Mucosa of descending colon (tissue), 3 donors: ENCODE results near the gene SYNGR3. TPM values are rescaled to one million over a fixed set of nuclear protein-coding genes. Genes with fewer than 3 reads are reported as not detected.
A peak's percentile ranks its signal among the peaks of the same experiment; 100 is the strongest.

ENCODE experiments used
- ATAC-seq: fragments of 200-7000 bp; cut with Tn5 transposase; one replicate; pipeline ENCODE4 v1.9.1; 2020; ENCODE audit warnings: mild to moderate bottlenecking, moderate library complexity
- DNase-seq, 3 donors: peaks; one replicate each; pipeline ENCODE4 v3.0.0-alpha.2; 2020
- H3K36me3 ChIP-seq: fragments of 200-600 bp; one replicate; pipeline ENCODE4 v1.8.0; 2021; ENCODE audit warnings: low read depth, mild to moderate bottlenecking
- H3K4me1 ChIP-seq: fragments of 200-600 bp; one replicate; pipeline ENCODE4 v1.8.0; 2021; ENCODE audit warnings: low read depth, mild to moderate bottlenecking
- H3K4me3 ChIP-seq: fragments of 200-600 bp; one replicate; pipeline ENCODE4 v1.8.0; 2021; ENCODE audit warnings: mild to moderate bottlenecking
- H3K9me3 ChIP-seq: fragments of 200-600 bp; one replicate; pipeline ENCODE4 v1.8.0; 2021; ENCODE audit warnings: mild to moderate bottlenecking
- intact Hi-C, 2 donors: fragments of 100-400 bp; cut with DNase I in 1 of 2; cut with micrococcal nuclease in 1 of 2; formaldehyde crosslinking; loops; one replicate each; pipeline versions ENCODE4 v1.11.0 to v1.11.1; 2022; cut with DNase I, micrococcal nuclease
- total RNA-seq, 3 donors: library from RNA; stranded (reverse); fragmentation: NEBNext Ultra II Directional in 2 of 3; extraction: Animal tissue kit (Norgen Biotek cat#: 25700) in 2 of 3; gene quantifications; one replicate each; pipeline versions ENCODE4 v1.2.1 to v1.2.4, GENCODE V29; 2021 to 2023
- TF ChIP-seq, protein P1 (sequence below): fragments of 200-600 bp; IDR thresholded peaks from one replicate; pipeline ENCODE4 v1.8.0; 2022; ENCODE audit warnings: antibody characterized with exemption, mild to moderate bottlenecking
- donor health status: DM: no; HTN: no; CAD: no; lungs with moderate emphysema.
- donor health status: DM: no; HTN: no; CAD: no.
- donor health status: DM: no; HTN: yes; CAD: no.

SYNGR3 gene
- total RNA-seq, 3 donors from 2014 or later: 1.3 to 7.9 (median 1.5) TPM

DNA sequence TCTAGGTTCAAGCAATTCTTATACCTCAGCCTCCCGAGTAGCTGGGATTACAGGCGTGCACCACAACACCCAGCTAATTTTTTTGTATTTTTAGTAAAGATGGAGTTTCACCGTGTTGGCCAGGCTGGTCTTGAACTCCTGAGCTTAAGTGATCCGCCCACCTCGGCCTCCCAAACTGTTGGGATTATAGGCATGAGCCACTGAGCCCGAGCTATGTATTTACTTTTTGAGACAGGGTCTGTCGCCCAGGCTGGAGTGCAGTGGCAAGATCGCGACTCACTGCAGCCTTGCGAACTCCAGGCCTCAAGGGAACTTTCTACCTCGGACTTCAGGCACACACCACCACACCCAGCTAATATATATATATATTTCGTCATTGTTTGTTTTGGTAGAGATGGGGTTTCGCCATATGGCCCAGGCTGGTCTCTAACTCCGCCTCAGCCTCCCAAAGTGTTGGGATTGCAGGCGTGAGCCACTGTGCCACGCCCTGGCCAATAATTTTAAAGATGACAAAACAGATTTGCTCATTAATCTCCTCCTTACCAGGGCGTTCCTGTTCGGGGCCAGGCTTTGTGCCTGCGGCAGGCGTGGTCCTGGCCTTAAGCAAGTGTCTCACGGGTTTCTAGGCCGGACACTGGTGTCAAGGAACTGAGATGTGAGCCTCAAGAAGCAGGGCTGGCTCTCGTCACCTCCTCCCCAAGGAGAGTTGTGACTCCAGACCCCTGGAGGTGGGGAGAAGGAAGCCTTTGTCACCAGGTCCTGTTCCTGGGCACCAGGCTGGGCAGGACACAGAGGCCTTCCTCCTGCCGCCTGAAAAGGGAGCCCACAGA is 25.6 kb downstream of the SYNGR3 start:
- Histone ChIP-seq H3K36me3 (no peaks in the 10 kb centered on the region), H3K4me3 (no peak overlapping the region), H3K9me3 (no peaks in the 10 kb centered on the region), H3K4me1 (peaks cover 23% of the 10 kb centered on the region)
- intact Hi-C loops: no loop called here
- TF ChIP-seq, protein P1, sequence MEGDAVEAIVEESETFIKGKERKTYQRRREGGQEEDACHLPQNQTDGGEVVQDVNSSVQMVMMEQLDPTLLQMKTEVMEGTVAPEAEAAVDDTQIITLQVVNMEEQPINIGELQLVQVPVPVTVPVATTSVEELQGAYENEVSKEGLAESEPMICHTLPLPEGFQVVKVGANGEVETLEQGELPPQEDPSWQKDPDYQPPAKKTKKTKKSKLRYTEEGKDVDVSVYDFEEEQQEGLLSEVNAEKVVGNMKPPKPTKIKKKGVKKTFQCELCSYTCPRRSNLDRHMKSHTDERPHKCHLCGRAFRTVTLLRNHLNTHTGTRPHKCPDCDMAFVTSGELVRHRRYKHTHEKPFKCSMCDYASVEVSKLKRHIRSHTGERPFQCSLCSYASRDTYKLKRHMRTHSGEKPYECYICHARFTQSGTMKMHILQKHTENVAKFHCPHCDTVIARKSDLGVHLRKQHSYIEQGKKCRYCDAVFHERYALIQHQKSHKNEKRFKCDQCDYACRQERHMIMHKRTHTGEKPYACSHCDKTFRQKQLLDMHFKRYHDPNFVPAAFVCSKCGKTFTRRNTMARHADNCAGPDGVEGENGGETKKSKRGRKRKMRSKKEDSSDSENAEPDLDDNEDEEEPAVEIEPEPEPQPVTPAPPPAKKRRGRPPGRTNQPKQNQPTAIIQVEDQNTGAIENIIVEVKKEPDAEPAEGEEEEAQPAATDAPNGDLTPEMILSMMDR: no peak
- ATAC-seq: peak; percentile 95
- peak; percentile 80 to 85 (median 82) for DNase-seq

DNA sequence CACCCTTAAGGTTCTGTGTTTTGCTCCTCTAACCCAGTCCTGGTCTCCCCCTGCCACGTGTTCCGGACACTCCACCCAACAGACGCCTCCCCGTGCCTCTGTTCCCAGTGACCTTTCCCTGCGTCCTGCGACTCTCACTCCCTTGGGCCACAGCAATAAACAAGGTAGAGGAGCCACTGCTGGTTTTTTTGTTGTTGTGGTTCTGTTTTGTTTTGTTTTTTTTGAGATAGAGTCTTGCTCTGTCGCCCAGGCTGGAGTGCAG is 26.1 kb downstream of the SYNGR3 start:
- TF ChIP-seq, protein P1: no peak
- no peaks in the 10 kb centered on the region for H3K36me3 ChIP-seq
- no peaks in the 10 kb centered on the region for H3K9me3 ChIP-seq
- H3K4me3 ChIP-seq: no peak overlapping the region
- intact Hi-C loops: no loop called here
- peaks cover 25% of the 10 kb centered on the region for H3K4me1 ChIP-seq
- ATAC-seq (no peak), DNase-seq (no peak)

DNA sequence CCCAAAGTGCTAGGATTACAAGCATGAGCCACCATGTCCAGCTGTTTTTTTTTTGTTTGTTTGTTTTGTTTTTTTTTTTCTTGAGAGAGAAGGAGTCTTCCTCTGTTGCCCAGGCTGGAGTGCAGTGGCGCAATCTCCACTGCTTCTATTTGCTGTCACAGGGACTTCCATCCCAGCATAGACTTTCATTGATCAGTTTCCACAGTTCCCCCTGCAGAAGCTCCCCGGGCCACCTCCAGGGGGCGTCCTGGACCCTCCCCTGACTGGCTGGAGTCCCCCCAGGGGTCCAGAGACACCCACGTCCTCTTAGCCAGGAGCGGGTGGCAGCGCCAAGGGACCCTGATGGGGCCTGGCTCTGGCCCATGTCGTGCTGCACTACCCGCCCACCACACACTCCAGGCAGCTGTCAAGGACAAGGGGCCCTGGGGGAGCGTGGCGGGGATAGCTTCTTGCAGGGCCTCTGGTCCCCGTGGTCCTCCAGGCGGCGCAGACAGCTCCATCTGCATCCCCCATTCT is 26.7 kb downstream of the SYNGR3 start:
- no peaks in the 10 kb centered on the region for H3K36me3 ChIP-seq
- TF ChIP-seq, protein P1: no peak
- intact Hi-C loops: no loop called here

DNA sequence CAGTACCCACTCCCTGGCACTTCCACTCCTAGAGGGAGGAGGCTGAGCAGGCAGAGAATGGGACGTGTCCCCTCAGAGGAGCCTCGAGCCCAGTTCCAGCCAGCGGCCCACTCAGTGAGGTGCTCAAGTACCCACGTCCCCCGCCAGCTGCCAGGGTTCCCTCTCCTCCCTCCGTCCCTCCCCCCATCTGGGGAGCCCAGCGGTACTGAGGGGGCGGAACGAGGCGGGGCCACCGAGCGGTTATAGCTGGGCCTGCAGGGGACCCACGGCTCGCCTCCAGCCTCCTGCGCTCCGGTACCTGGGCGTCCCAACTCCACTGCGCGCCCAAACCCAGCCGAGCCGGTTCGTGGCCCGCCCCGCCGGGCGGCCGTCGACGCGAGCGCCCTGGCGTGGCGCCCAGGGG is 29.7 kb downstream of the SYNGR3 start, which contains the start of gene NPW:
Gene NPW (plus strand): TSS at position 268 of the 403 bp plus-strand sequence.
- no peaks in the 10 kb centered on the region for H3K9me3 ChIP-seq
- peak in 1 of 3 donors; percentile 47 for DNase-seq
- no peaks in the 10 kb centered on the region for H3K36me3 ChIP-seq
- intact Hi-C loops: no loop called here
- H3K4me1 ChIP-seq: peaks cover 38% of the 10 kb centered on the region
- no peak within 1 kb of the TSS for H3K4me3 ChIP-seq
- ATAC-seq: no peak
- TF ChIP-seq, protein P1: no peak

More for the DNA sequence above, 26.7 kb downstream of the SYNGR3 start:
- no peak for ATAC-seq
- Histone ChIP-seq H3K4me1 (peaks cover 25% of the 10 kb centered on the region), H3K9me3 (no peaks in the 10 kb centered on the region), H3K4me3 (no peak overlapping the region)
- peak in 1 of 3 donors; percentile 50 for DNase-seq

DNA sequence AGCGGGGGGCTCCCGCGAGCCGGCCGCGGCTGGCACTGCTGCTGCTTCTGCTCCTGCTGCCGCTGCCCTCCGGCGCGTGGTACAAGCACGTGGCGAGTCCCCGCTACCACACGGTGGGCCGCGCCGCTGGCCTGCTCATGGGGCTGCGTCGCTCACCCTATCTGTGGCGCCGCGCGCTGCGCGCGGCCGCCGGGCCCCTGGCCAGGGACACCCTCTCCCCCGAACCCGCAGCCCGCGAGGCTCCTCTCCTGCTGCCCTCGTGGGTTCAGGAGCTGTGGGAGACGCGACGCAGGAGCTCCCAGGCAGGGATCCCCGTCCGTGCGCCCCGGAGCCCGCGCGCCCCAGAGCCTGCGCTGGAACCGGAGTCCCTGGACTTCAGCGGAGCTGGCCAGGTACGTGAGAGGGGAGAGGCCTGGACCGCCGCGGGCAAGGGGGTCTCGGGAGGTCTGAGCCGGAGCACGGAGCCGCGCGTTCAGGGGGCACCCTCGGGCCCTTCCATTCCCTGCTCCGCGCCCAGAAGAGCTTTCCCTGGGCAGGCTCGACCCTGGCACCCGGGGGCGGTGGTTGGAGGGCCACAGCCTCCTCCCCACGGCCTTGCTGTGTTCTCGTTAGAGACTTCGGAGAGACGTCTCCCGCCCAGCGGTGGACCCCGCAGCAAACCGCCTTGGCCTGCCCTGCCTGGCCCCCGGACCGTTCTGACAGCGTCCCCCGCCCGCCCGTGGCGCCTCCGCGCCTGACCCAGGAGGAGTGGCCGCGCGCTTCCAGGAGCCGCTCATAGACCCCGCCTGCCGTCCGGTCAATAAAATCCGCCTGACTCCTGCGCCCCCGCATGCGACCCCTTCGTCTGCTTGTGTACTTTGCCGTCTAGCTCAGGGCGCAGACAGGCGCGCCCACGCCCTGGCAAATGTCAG is 30.4 kb downstream of the SYNGR3 start:
- Histone ChIP-seq H3K36me3 (no peaks in the 10 kb centered on the region), H3K4me3 (no peak overlapping the region), H3K4me1 (peaks cover 38% of the 10 kb centered on the region), H3K9me3 (no peaks in the 10 kb centered on the region)
- no peak for ATAC-seq
- peak in 1 of 3 donors; percentile 48 for DNase-seq
- intact Hi-C loops: loop anchor here (10.0 kb wide), 2 partner anchors 125 to 135 kb away; partner anchors contain the start of genes RAB26 (in 1 of the 2) and TRAF7 (in 1 of the 2)
- TF ChIP-seq, protein P1: no peak
